Hematopoietic multipotent progenitor cell treated with erythropoietin and hydrocortisone succinate and interleukin-3 and kit ligand, for 17 days (in vitro differentiated cells): ENCODE measurements around the gene SLC38A7.
A peak's percentile ranks its signal among the peaks of the same experiment; 100 is the strongest.

Source experiments
- DNase-seq: peaks from one replicate; pipeline ENCODE4 v3.0.0-alpha.2; 2015; ENCODE audit warnings: low spot score

The SLC38A7 gene

GRCh38 chr16:58636466-58636865 is 48.1 kb downstream of the SLC38A7 start:
- DNase-seq = no peak

- DNase-seq = no peak
These were observed 49.1 kb downstream of the SLC38A7 start for GRCh38 chr16:58635502-58635901.

- DNase-seq = no peak
These were observed 50.2 kb downstream of the SLC38A7 start for GRCh38 chr16:58634265-58634802.

GRCh38 chr16:58629733-58630640 is 54.6 kb downstream of the SLC38A7 start, which contains the start of gene CNOT1:
TSS of gene CNOT1 (minus strand) at chr16:58629826. CDS start at chr16:58599337, 30,489 bp downstream.
- DNase-seq = peak; percentile 98

- DNase-seq = peak; percentile 63
These were observed 55.5 kb downstream of the SLC38A7 start for GRCh38 chr16:58628845-58629732.

GRCh38 chr16:58624209-58624608 is 60.4 kb downstream of the SLC38A7 start:
- DNase-seq = no peak

- DNase-seq = no peak
These were observed 64.2 kb downstream of the SLC38A7 start for GRCh38 chr16:58620396-58620795.

- DNase-seq = no peak
These were observed 69.3 kb downstream of the SLC38A7 start for GRCh38 chr16:58615280-58615679.
